GM12878 (cell line): ENCODE measurements around the gene ZNF771. TPM values are rescaled to one million over a fixed set of nuclear protein-coding genes. Genes with fewer than 3 reads are reported as not detected.

Experiments
- BCLAF1 ChIP-seq: fragments of 450-650 bp; IDR thresholded peaks from 2 replicates; pipeline ENCODE4 v1.6.1; 2017; ENCODE audit warnings: antibody characterized with exemption, mild to moderate bottlenecking, moderate library complexity
- CBX3 ChIP-seq: fragments of 200-600 bp; sonication (generic); IDR thresholded peaks from 2 replicates; pipeline ENCODE4 v1.6.1; 2016; ENCODE audit warnings: low read depth, borderline replicate concordance
- CBX5 ChIP-seq: sonication (generic); IDR thresholded peaks from 2 replicates; pipeline ENCODE4 v1.6.1; 2016; ENCODE audit warnings: low read depth, moderate library complexity, mild to moderate bottlenecking, inconsistent platforms
- CHD2 ChIP-seq: IDR thresholded peaks from 2 replicates; pipeline ENCODE4 v1.6.1; 2011; ENCODE audit warnings: low read depth, low read length, improper control_type of control experiment, borderline replicate concordance
- CREM ChIP-seq: IDR thresholded peaks from 2 replicates; pipeline ENCODE4 v1.6.1; 2014; ENCODE audit warnings: antibody characterized with exemption, low read depth
- EED ChIP-seq: sonication (generic); IDR thresholded peaks from 2 replicates; pipeline ENCODE4 v1.6.1; 2016; ENCODE audit warnings: antibody characterized with exemption, low read depth
- ETV6 ChIP-seq, 2 experiments: fragments of 450-650 bp in 1 of 2; IDR thresholded peaks in 1 of 2; conservative IDR thresholded peaks in 1 of 2; 2 replicates each; pipeline ENCODE4 v1.6.1; 2014; ENCODE audit warnings: antibody characterized with exemption in 1 of 2, borderline replicate concordance in 1 of 2, low read depth in 1 of 2, mild to moderate bottlenecking in 1 of 2, moderate library complexity in 1 of 2
- EZH2 ChIP-seq: IDR thresholded peaks from 2 replicates; pipeline ENCODE4 v1.6.1; 2012; ENCODE audit warnings: low read depth, mild to moderate bottlenecking, control low read depth, inconsistent platforms, low read length, borderline replicate concordance; ENCODE audit not compliant: control insufficient read depth
- FOS ChIP-seq: IDR thresholded peaks from 3 replicates; pipeline ENCODE4 v1.6.1; 2011; ENCODE audit warnings: borderline replicate concordance; ENCODE audit not compliant: insufficient read length; ENCODE audit errors: extremely low read depth
- FOXK2 ChIP-seq: fragments of 450-650 bp; IDR thresholded peaks from 2 replicates; pipeline ENCODE4 v1.6.1; 2017; ENCODE audit warnings: mild to moderate bottlenecking, moderate library complexity
- FOXM1 ChIP-seq: IDR thresholded peaks from 2 replicates; pipeline ENCODE4 v1.6.1; 2012; ENCODE audit warnings: low read depth, mild to moderate bottlenecking, inconsistent platforms, low read length, moderate library complexity
- GATAD2B ChIP-seq: fragments of 450-650 bp; conservative IDR thresholded peaks from 2 replicates; pipeline ENCODE4 v1.6.1; 2017; ENCODE audit warnings: low read depth, mild to moderate bottlenecking, moderate library complexity
- LARP7 ChIP-seq: fragments of 450-650 bp; IDR thresholded peaks from 2 replicates; pipeline ENCODE4 v1.6.1; 2017; ENCODE audit warnings: mild to moderate bottlenecking
- NFYA ChIP-seq: IDR thresholded peaks from 2 replicates; pipeline ENCODE4 v1.6.1; 2011; ENCODE audit warnings: low read depth, mild to moderate bottlenecking, low read length, improper control_type of control experiment, borderline replicate concordance
- NR2C1 ChIP-seq: fragments of 450-650 bp; IDR thresholded peaks from 2 replicates; pipeline ENCODE4 v1.6.1; 2017; ENCODE audit warnings: antibody characterized with exemption, mild to moderate bottlenecking, moderate library complexity
- NR2F1 ChIP-seq: fragments of 450-650 bp; conservative IDR thresholded peaks from 2 replicates; pipeline ENCODE4 v1.6.1; 2017; ENCODE audit warnings: mild to moderate bottlenecking
- PAX5 ChIP-seq: IDR thresholded peaks from 2 replicates; pipeline ENCODE4 v1.6.1; 2011; ENCODE audit warnings: low read depth, low read length, borderline replicate concordance
- RCOR1 ChIP-seq: conservative IDR thresholded peaks from 2 replicates; pipeline ENCODE4 v1.6.1; 2012; ENCODE audit warnings: low read depth, low read length, improper control_type of control experiment
- SP1 ChIP-seq: IDR thresholded peaks from one replicate; pipeline ENCODE4 v1.6.1; 2011; ENCODE audit warnings: low read depth, low read length
- TCF3 ChIP-seq: IDR thresholded peaks from 2 replicates; pipeline ENCODE4 v1.6.1; 2012; ENCODE audit warnings: low read depth, mild to moderate bottlenecking, low read length, borderline replicate concordance; ENCODE audit not compliant: insufficient read depth
- TCF7 ChIP-seq: IDR thresholded peaks from 2 replicates; pipeline ENCODE4 v1.6.1; 2014; ENCODE audit warnings: antibody characterized with exemption, borderline replicate concordance
- polyA plus RNA-seq, 11 experiments: library from polyadenylated mRNA; depleted of rRNA in 4 of 11; unstranded in 6 of 11; stranded (reverse) in 5 of 11; fragments of >200 nt; fragmentation: Nextera tagmentation in 4 of 11; fragmentation: Illumina TruSeq in 1 of 11; extraction: Ambion mirVana in 4 of 11; extraction: Trizol in 1 of 11; gene quantifications; 1 replicate in 1 of 11; 2 replicates in 10 of 11; pipeline versions ENCODE4 v1.2.1 to v1.2.3, GENCODE V29; 2011 to 2016; ENCODE audit warnings: inconsistent platforms in 2 of 11, missing spikeins in 2 of 11, low read depth in 1 of 11
- total RNA-seq, 4 experiments: library from RNA; depleted of rRNA in 3 of 4; stranded (reverse); fragments of >200 nt in 3 of 4; fragmentation: Illumina TruSeq in 1 of 4; extraction: Trizol in 1 of 4; gene quantifications; 2 replicates each; pipeline versions ENCODE4 v1.2.1 to v1.2.3, GENCODE V29; 2013 to 2021
- TF ChIP-seq, protein P1 (sequence below): fragments of 450-650 bp; IDR thresholded peaks from 2 replicates; pipeline ENCODE4 v1.6.1; 2017; ENCODE audit warnings: mild to moderate bottlenecking, moderate library complexity
- TF ChIP-seq, protein P2 (sequence below): IDR thresholded peaks from 2 replicates; pipeline ENCODE4 v1.6.1; 2011; ENCODE audit warnings: low read depth, mild to moderate bottlenecking, low read length, moderate library complexity, borderline replicate concordance; ENCODE audit errors: extremely low read depth
- TF ChIP-seq, protein P3 (sequence below): IDR thresholded peaks from 2 replicates; pipeline ENCODE4 v1.6.1; 2011; ENCODE audit warnings: mild to moderate bottlenecking, low read depth, low read length, moderate library complexity; ENCODE audit not compliant: insufficient replicate concordance

Gene ZNF771
- total and polyA plus RNA-seq, 10 of the 15 experiments (the other 5 are each of a cell fraction or from before 2014, with no cell fraction given) = 0.98 to 7.6 (median 3.7) TPM

DNA sequence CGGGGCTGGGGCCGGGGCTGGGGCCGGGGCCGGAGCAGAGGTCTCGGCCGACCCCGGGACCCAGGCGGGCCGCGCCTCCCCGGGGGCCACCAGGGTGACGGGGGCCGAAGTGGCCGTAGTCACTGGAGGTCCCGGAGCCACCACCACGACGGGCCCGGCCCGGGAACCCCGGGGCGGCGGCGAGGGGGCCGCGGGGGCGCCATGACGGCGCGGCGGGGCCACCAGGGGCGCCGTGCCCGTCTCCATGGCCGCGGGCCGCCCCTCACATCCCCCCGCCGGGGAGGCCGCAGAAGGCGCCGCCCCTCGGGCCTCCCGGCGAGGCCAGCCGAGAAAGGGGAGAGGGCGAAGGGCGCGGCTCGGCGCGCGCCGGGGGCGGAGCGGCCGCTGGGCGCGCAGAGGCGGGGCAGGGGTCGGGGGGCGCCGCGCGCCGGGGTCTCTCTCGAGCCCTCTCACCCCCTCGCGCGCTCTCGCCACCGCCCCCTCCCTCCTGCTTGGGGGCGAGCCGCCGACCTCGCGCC is 37.4 kb upstream of the ZNF771 start (continued):
- peak; percentile 93 for TF ChIP-seq LARP7
- TF ChIP-seq EED = no peak
- no peak for TF ChIP-seq CBX3
- TF ChIP-seq NR2C1 = peak; percentile 63
- TF ChIP-seq RCOR1 = no peak
- TF ChIP-seq NR2F1 = peak; percentile 74
- TF ChIP-seq ETV6 (conservative IDR thresholded peaks at IDR 0.05 in 1 of 2, IDR thresholded peaks at IDR 0.05 in 1 of 2; ENCODE audit: borderline replicate concordance in 1 of 2, low read depth in 1 of 2) = no peak
- TF ChIP-seq TCF7 = no peak
- TF ChIP-seq CBX5 = no peak
- TF ChIP-seq CREM = no peak
- TF ChIP-seq TCF3 = no peak
- TF ChIP-seq BCLAF1 = no peak
- TF ChIP-seq, protein P1, sequence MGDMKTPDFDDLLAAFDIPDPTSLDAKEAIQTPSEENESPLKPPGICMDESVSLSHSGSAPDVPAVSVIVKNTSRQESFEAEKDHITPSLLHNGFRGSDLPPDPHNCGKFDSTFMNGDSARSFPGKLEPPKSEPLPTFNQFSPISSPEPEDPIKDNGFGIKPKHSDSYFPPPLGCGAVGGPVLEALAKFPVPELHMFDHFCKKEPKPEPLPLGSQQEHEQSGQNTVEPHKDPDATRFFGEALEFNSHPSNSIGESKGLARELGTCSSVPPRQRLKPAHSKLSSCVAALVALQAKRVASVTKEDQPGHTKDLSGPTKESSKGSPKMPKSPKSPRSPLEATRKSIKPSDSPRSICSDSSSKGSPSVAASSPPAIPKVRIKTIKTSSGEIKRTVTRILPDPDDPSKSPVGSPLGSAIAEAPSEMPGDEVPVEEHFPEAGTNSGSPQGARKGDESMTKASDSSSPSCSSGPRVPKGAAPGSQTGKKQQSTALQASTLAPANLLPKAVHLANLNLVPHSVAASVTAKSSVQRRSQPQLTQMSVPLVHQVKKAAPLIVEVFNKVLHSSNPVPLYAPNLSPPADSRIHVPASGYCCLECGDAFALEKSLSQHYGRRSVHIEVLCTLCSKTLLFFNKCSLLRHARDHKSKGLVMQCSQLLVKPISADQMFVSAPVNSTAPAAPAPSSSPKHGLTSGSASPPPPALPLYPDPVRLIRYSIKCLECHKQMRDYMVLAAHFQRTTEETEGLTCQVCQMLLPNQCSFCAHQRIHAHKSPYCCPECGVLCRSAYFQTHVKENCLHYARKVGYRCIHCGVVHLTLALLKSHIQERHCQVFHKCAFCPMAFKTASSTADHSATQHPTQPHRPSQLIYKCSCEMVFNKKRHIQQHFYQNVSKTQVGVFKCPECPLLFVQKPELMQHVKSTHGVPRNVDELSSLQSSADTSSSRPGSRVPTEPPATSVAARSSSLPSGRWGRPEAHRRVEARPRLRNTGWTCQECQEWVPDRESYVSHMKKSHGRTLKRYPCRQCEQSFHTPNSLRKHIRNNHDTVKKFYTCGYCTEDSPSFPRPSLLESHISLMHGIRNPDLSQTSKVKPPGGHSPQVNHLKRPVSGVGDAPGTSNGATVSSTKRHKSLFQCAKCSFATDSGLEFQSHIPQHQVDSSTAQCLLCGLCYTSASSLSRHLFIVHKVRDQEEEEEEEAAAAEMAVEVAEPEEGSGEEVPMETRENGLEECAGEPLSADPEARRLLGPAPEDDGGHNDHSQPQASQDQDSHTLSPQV = no peak
- TF ChIP-seq, protein P2, sequence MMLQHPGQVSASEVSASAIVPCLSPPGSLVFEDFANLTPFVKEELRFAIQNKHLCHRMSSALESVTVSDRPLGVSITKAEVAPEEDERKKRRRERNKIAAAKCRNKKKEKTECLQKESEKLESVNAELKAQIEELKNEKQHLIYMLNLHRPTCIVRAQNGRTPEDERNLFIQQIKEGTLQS = no peak
- TF ChIP-seq CHD2 = no peak
- no peak for TF ChIP-seq PAX5
- no peak for TF ChIP-seq NFYA
- TF ChIP-seq SP1 = no peak
- TF ChIP-seq FOXM1 = no peak
- TF ChIP-seq GATAD2B = peak; percentile 78
- TF ChIP-seq FOS = no peak
- no peak for TF ChIP-seq EZH2
- no peak for TF ChIP-seq FOXK2
- TF ChIP-seq, protein P3, sequence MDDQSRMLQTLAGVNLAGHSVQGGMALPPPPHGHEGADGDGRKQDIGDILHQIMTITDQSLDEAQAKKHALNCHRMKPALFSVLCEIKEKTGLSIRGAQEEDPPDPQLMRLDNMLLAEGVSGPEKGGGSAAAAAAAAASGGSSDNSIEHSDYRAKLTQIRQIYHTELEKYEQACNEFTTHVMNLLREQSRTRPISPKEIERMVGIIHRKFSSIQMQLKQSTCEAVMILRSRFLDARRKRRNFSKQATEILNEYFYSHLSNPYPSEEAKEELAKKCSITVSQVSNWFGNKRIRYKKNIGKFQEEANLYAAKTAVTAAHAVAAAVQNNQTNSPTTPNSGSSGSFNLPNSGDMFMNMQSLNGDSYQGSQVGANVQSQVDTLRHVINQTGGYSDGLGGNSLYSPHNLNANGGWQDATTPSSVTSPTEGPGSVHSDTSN = no peak
